Measurements from ENCODE around the gene STRN3. TPM values are rescaled to one million over a fixed set of nuclear protein-coding genes. Genes with fewer than 3 reads are reported as not detected.

The STRN3 gene
- total and polyA plus RNA-seq, 10 donors = 7.6 to 50.1 (median 34.3) TPM

DNA sequence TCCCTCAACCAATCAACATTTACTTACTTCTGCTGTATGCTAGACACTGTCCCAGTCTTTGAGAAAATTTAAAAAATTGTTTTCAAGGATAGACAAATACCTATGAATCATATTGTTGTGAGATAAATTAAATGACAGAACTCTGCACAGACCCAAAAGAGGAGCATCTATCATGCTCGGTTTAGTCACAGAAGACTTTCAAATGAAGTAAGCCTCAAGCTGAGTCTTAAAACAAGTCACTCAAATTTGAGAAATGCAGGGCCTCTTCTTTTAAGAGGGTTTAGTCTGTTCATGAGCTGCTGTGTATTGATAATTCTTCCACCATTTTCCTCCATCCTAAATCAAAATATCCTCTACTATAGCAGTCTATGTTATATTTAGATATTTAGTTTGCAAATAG lies 176.2 kb downstream of the STRN3 start:
- Histone ChIP-seq H3K9me3 (no peaks in the 10 kb centered on the region), H3K4me3 (no peak overlapping the region), H3K27me3 (replicated peaks in 1 of 7) (peaks cover 0 to 16% (median 0%) of the 10 kb centered on the region in 7 donors), H3K4me1 (no peaks in the 10 kb centered on the region), H3K27ac (no peak overlapping the region), H3K36me3 (no peaks in the 10 kb centered on the region)
- no peak for DNase-seq
- intact Hi-C loops (cut with DNase I; ENCODE audit: low total_unique reads) = no loop called here
- WGBS, 5 donors = 75 to 95% (median 79%) methylated on average over 1 of the region's 1 CpG
- no peak for TF ChIP-seq POLR2A (IDR thresholded peaks at IDR 0.05)
- TF ChIP-seq POLR2AphosphoS5 (IDR thresholded peaks at IDR 0.05) = no peak
- TF ChIP-seq, protein P1, sequence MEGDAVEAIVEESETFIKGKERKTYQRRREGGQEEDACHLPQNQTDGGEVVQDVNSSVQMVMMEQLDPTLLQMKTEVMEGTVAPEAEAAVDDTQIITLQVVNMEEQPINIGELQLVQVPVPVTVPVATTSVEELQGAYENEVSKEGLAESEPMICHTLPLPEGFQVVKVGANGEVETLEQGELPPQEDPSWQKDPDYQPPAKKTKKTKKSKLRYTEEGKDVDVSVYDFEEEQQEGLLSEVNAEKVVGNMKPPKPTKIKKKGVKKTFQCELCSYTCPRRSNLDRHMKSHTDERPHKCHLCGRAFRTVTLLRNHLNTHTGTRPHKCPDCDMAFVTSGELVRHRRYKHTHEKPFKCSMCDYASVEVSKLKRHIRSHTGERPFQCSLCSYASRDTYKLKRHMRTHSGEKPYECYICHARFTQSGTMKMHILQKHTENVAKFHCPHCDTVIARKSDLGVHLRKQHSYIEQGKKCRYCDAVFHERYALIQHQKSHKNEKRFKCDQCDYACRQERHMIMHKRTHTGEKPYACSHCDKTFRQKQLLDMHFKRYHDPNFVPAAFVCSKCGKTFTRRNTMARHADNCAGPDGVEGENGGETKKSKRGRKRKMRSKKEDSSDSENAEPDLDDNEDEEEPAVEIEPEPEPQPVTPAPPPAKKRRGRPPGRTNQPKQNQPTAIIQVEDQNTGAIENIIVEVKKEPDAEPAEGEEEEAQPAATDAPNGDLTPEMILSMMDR (IDR thresholded peaks at IDR 0.05 in 8 of 11, conservative IDR thresholded peaks at IDR 0.05 in 3 of 11) = no peak

DNA sequence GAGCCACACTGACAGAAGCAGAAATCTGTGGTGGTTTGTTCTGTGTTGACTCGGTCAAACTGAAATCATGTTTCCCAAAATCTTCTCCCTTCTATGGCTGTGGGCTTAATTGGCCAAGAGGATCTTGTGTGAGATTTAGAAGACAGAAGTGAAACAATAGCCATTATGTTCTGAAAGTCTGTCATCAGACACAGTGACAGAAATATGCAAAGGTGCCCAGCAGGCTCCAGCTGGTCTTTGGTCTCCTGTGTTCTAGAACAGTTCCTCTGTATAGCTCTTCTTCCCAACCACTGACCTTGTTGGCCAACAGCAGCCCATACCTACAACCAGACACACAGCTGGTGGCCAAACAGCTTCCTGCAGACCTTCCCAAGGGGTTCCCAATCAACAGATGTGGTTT lies 176.8 kb downstream of the STRN3 start:
- no peaks in the 10 kb centered on the region for H3K4me1 ChIP-seq
- peak overlapping the region in 4 of 8 donors; percentile 37 to 77 (median 50) for H3K27ac ChIP-seq
- peaks cover 0 to 16% (median 0%) of the 10 kb centered on the region in 7 donors for H3K27me3 ChIP-seq (replicated peaks in 1 of 7)
- intact Hi-C loops (cut with DNase I; ENCODE audit: low total_unique reads) = no loop called here
- no peaks in the 10 kb centered on the region for H3K36me3 ChIP-seq
- TF ChIP-seq POLR2A (IDR thresholded peaks at IDR 0.05) (no peak), POLR2AphosphoS5 (IDR thresholded peaks at IDR 0.05) (no peak)
- H3K9me3 ChIP-seq = no peaks in the 10 kb centered on the region
- no peak overlapping the region for H3K4me3 ChIP-seq
- no peak for DNase-seq
- WGBS, 5 donors = 43 to 79% (median 73%) methylated on average over 1 of the region's 1 CpG

DNA sequence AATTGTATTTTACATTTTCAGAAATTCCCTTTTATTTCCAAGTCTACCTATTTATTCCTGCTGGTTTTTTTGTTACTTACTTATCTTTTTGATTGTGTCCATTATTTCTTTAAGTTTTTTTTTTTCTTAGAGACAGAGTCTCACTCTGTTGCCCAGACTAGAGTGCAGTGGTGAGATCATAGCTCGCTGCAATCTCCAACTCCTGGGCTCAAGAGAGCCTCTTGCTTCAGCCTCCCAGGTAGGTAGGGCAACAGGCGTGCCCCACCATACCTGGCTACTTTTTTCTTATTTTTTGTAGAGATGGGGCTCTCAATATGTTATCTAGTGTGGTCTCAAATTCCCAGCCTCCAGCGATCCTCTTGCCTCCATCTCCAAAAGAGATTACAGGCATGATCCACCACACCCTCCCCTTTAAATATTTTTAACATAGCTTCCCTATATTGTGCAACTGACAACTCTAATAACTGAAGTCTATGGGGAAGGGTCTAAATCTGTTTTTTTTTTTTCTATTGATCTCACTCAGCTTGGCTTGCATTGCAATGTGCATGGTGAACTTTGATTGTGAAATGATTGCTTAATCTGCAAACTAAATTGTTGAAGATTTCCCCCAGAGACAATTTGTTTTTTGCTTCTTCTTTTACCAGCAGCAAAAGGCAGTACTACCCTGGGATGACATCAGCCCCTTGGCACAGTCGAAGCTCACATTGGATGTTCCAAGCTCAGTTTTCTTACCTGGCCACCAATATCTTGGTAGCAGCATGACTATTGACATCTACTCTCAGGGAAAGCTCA lies 177.5 kb downstream of the STRN3 start:
- Histone ChIP-seq H3K36me3 (no peaks in the 10 kb centered on the region), H3K4me3 (no peak overlapping the region), H3K9me3 (no peaks in the 10 kb centered on the region), H3K27me3 (replicated peaks in 1 of 7) (peaks cover 0 to 16% (median 0%) of the 10 kb centered on the region in 7 donors), H3K27ac (peak overlapping the region in 4 of 8 donors; percentile 37 to 77 (median 50)), H3K4me1 (no peaks in the 10 kb centered on the region)
- WGBS, 5 donors = 72 to 85% (median 78%) methylated on average over 4 of the region's 4 CpGs
- DNase-seq = no peak
- intact Hi-C loops (cut with DNase I; ENCODE audit: low total_unique reads) = no loop called here
- no peak for TF ChIP-seq POLR2AphosphoS5 (IDR thresholded peaks at IDR 0.05)
- no peak for TF ChIP-seq POLR2A (IDR thresholded peaks at IDR 0.05)
- TF ChIP-seq, protein P1 (IDR thresholded peaks at IDR 0.05 in 8 of 11, conservative IDR thresholded peaks at IDR 0.05 in 3 of 11) = no peak

Small RNAs within 50 kb of the gene (microRNA-seq; reads per million reads assigned to microRNA genes)
- 13.3 to 25.9 (median 16.6) reads per million in 3 donors for gene MIR624

Small RNAs within 50 kb of the gene (small RNA-seq; reads per million reads assigned to genes)
- gene HIGD1AP17 = 0 reads per million in 4 donors
- 0 reads per million in 4 donors for gene MIR624

Other genes with a start within 250 kb of the STRN3 start
- 1 to 10 TPM; 1.0 to 7.0 (median 2.2) TPM for gene COCH, start 151.8 kb downstream of the STRN3 start, total RNA-seq
- gene COCH, start 151.8 kb downstream of the STRN3 start, polyA plus RNA-seq = 1 to 10 TPM; 1.2 to 2.5 (median 1.5) TPM
- 10 to 100 TPM; 10.7 to 22.9 (median 14.2) TPM for gene AP4S1, start 730 bp downstream of the STRN3 start, total RNA-seq
- gene AP4S1, start 730 bp downstream of the STRN3 start, polyA plus RNA-seq = 10 to 100 TPM in 1 of 3 donors, 1 to 10 TPM in 2; 6.4 to 11.1 (median 6.5) TPM
- 100 to 1,000 TPM; 133 to 176 (median 160) TPM for gene HECTD1, start 181.4 kb upstream of the STRN3 start, total RNA-seq
- gene HECTD1, start 181.4 kb upstream of the STRN3 start, polyA plus RNA-seq = 10 to 100 TPM; 27.6 to 31.4 (median 28.6) TPM

Measured in spleen (tissue), 11 donors.